H1 (cell line): Measurements from ENCODE around the gene KBTBD13.

Experiments
- EP300 ChIP-seq, 2 experiments: IDR thresholded peaks; 1 replicate in 1 of 2; 2 replicates in 1 of 2; pipeline ENCODE4 v1.6.1; 2011 to 2012; ENCODE audit warnings: low read depth in 2 of 2, low read length in 2 of 2, mild to moderate bottlenecking in 2 of 2, borderline replicate concordance in 1 of 2, inconsistent platforms in 1 of 2, moderate library complexity in 1 of 2
- POLR2A ChIP-seq, 2 experiments: IDR thresholded peaks; 1 replicate in 1 of 2; 2 replicates in 1 of 2; pipeline ENCODE4 v1.6.1; 2011; ENCODE audit warnings: low read depth in 2 of 2, low read length in 2 of 2, mild to moderate bottlenecking in 2 of 2; ENCODE audit errors: control extremely low read depth in 1 of 2
- SIRT6 ChIP-seq: IDR thresholded peaks from one replicate; pipeline ENCODE4 v1.7.1; 2012; ENCODE audit warnings: low read length, inconsistent platforms
- SP2 ChIP-seq: IDR thresholded peaks from 2 replicates; pipeline ENCODE4 v1.6.1; 2012; ENCODE audit warnings: mild to moderate bottlenecking, low read length, inconsistent platforms
- YY1 ChIP-seq: IDR thresholded peaks from 2 replicates; pipeline ENCODE4 v1.6.1; 2011; ENCODE audit warnings: low read depth, mild to moderate bottlenecking, low read length
- TF ChIP-seq, protein P1 (sequence below), 3 experiments: IDR thresholded peaks; 1 replicate in 2 of 3; 2 replicates in 1 of 3; pipeline versions ENCODE4 v1.5.1 to v1.6.1; 2011; ENCODE audit warnings: low read length in 3 of 3, mild to moderate bottlenecking in 3 of 3, inconsistent platforms in 2 of 3, low read depth in 1 of 3, moderate library complexity in 1 of 3; ENCODE audit not compliant: insufficient read depth in 1 of 3; ENCODE audit errors: control extremely low read depth in 1 of 3
- TF ChIP-seq, protein P2 (sequence below): IDR thresholded peaks from 2 replicates; pipeline ENCODE4 v1.6.1; 2011; ENCODE audit warnings: low read length, improper control_type of control experiment
- TF ChIP-seq, protein P3 (sequence below): IDR thresholded peaks from 2 replicates; pipeline ENCODE4 v1.6.1; 2012; ENCODE audit warnings: inconsistent platforms
- TF ChIP-seq, protein P4 (sequence below): IDR thresholded peaks from 2 replicates; pipeline ENCODE4 v1.6.1; 2012; ENCODE audit warnings: inconsistent platforms

DNA sequence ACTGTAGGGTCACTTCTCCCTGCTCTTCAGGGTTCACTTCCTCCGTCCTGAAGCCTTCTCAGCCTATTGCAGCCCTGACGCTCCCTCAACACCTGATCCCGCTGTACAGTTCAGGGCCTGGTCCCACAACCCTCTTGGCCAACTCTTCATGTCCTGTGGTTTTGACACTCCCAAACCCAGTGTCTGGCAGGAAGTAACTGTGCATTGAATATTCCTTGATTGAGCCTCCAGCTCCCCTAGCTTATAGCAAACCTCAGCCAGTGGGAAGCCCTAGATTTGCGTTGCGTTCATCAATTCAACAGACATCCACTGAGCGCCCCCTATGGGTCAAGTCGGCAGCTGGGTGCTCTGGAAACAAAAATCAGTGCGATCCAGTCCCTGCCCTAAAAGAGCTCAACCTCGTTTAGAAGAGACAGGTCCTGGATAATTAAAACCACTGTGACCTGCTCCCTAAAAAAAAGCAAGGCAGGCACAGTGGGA is 24.9 kb downstream of the KBTBD13 start:
- TF ChIP-seq, protein P1, sequence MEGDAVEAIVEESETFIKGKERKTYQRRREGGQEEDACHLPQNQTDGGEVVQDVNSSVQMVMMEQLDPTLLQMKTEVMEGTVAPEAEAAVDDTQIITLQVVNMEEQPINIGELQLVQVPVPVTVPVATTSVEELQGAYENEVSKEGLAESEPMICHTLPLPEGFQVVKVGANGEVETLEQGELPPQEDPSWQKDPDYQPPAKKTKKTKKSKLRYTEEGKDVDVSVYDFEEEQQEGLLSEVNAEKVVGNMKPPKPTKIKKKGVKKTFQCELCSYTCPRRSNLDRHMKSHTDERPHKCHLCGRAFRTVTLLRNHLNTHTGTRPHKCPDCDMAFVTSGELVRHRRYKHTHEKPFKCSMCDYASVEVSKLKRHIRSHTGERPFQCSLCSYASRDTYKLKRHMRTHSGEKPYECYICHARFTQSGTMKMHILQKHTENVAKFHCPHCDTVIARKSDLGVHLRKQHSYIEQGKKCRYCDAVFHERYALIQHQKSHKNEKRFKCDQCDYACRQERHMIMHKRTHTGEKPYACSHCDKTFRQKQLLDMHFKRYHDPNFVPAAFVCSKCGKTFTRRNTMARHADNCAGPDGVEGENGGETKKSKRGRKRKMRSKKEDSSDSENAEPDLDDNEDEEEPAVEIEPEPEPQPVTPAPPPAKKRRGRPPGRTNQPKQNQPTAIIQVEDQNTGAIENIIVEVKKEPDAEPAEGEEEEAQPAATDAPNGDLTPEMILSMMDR (IDR thresholded peaks at IDR 0.05; ENCODE audit: control extremely low read depth in 1 of 3, insufficient read depth in 1 of 3, low read depth in 1 of 3, low read length in 3 of 3), result peak; percentile 74 to 97 (median 92)
- TF ChIP-seq SP2 (no peak), EP300 (IDR thresholded peaks at IDR 0.05; ENCODE audit: borderline replicate concordance in 1 of 2, low read depth in 2 of 2, low read length in 2 of 2) (no peak), SIRT6 (no peak), YY1 (no peak; the same call in 1 of the 2 replicates), POLR2A (IDR thresholded peaks at IDR 0.05; ENCODE audit: control extremely low read depth in 1 of 2, low read depth in 2 of 2, low read length in 2 of 2) (no peak)
- TF ChIP-seq, protein P2, sequence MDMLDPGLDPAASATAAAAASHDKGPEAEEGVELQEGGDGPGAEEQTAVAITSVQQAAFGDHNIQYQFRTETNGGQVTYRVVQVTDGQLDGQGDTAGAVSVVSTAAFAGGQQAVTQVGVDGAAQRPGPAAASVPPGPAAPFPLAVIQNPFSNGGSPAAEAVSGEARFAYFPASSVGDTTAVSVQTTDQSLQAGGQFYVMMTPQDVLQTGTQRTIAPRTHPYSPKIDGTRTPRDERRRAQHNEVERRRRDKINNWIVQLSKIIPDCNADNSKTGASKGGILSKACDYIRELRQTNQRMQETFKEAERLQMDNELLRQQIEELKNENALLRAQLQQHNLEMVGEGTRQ, result no peak
- TF ChIP-seq, protein P3, sequence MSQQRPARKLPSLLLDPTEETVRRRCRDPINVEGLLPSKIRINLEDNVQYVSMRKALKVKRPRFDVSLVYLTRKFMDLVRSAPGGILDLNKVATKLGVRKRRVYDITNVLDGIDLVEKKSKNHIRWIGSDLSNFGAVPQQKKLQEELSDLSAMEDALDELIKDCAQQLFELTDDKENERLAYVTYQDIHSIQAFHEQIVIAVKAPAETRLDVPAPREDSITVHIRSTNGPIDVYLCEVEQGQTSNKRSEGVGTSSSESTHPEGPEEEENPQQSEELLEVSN, result no peak
- TF ChIP-seq, protein P4, sequence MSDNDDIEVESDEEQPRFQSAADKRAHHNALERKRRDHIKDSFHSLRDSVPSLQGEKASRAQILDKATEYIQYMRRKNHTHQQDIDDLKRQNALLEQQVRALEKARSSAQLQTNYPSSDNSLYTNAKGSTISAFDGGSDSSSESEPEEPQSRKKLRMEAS, result no peak
